GM06990 (cell line): ENCODE results near the gene NFKBIB.

Experiments used
- DNase-seq: peaks from one replicate; pipeline ENCODE4 v3.0.0-alpha.2; 2011; ENCODE audit not compliant: insufficient read length; ENCODE audit errors: extremely low read depth
- H3K27me3 ChIP-seq: replicated peaks from 2 replicates; pipeline ENCODE4 v1.6.0; 2011; ENCODE audit warnings: low read length; ENCODE audit not compliant: control insufficient read depth, insufficient read depth
- H3K36me3 ChIP-seq: 2 replicates; pipeline ENCODE4 v1.5.1; 2011; ENCODE audit warnings: low read length; ENCODE audit not compliant: control insufficient read depth, insufficient read depth
- H3K4me3 ChIP-seq: replicated peaks from 2 replicates; pipeline ENCODE4 v1.5.1; 2011; ENCODE audit warnings: low read depth, mild to moderate bottlenecking, control low read depth, low read length
- TF ChIP-seq, protein P1 (sequence below): IDR thresholded peaks from 2 replicates; pipeline ENCODE4 v1.5.1; 2011; ENCODE audit warnings: low read length, control low read depth, mild to moderate bottlenecking, inconsistent platforms; ENCODE audit not compliant: insufficient read depth, poor library complexity, severe bottlenecking

The NFKBIB gene

DNA sequence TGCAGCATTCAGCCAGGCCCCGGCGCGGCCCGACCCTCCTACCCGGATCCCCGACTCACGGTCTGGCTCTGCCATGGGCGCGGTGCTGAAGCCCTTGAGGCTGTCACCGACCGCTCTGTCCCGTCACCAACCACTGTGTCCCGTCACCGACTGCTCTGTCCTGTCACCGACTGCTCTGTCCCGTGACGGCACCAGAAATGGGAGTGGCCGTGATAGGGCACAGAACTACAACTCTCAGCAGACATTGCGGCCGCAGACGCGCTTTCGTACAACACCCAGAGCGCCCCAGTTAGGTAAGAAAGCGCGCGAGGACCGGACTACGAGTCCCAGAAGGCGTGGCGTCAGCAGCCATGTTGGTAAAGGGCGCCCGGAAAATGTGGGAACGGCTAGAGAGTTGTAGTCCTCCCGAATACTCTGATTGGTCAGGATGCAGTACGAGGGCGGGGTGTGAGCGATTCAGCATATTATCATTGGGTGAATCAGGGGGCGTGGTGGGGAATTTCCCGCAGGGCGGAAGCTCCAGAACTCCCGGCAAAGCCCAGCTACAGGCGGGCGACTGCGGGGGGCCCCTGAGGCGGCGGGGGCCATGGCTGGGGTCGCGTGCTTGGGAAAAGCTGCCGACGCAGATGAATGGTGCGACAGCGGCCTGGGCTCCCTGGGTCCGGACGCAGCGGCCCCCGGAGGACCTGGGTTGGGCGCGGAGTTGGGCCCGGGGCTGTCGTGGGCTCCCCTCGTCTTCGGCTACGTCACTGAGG is at the start of gene NFKBIB, which contains the start of gene SIRT2:
NFKBIB (plus strand) TSS at position 523 of the 755 bp plus-strand sequence; CDS start at position 587, 64 bp downstream.
SIRT2 (minus strand) TSS at position 172 of the 755 bp plus-strand sequence; CDS start at position 75, 97 bp downstream.
- TF ChIP-seq, protein P1, sequence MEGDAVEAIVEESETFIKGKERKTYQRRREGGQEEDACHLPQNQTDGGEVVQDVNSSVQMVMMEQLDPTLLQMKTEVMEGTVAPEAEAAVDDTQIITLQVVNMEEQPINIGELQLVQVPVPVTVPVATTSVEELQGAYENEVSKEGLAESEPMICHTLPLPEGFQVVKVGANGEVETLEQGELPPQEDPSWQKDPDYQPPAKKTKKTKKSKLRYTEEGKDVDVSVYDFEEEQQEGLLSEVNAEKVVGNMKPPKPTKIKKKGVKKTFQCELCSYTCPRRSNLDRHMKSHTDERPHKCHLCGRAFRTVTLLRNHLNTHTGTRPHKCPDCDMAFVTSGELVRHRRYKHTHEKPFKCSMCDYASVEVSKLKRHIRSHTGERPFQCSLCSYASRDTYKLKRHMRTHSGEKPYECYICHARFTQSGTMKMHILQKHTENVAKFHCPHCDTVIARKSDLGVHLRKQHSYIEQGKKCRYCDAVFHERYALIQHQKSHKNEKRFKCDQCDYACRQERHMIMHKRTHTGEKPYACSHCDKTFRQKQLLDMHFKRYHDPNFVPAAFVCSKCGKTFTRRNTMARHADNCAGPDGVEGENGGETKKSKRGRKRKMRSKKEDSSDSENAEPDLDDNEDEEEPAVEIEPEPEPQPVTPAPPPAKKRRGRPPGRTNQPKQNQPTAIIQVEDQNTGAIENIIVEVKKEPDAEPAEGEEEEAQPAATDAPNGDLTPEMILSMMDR = no peak
- no peaks in the 10 kb centered on the region for H3K27me3 ChIP-seq
- no peaks in the 10 kb centered on the region for H3K36me3 ChIP-seq
- DNase-seq = peak; percentile 96
- peak within 1 kb of the TSS; percentile 77 for H3K4me3 ChIP-seq

- Histone ChIP-seq H3K36me3 (peaks cover 18% of the 10 kb centered on the region), H3K4me3 (peak overlapping the region; percentile 89), H3K27me3 (no peaks in the 10 kb centered on the region)
- TF ChIP-seq, protein P1 = no peak
- DNase-seq = peak; percentile 98
These were observed 49.3 kb upstream of the NFKBIB start for GRCh38 chr19:38850436-38850975.

DNA sequence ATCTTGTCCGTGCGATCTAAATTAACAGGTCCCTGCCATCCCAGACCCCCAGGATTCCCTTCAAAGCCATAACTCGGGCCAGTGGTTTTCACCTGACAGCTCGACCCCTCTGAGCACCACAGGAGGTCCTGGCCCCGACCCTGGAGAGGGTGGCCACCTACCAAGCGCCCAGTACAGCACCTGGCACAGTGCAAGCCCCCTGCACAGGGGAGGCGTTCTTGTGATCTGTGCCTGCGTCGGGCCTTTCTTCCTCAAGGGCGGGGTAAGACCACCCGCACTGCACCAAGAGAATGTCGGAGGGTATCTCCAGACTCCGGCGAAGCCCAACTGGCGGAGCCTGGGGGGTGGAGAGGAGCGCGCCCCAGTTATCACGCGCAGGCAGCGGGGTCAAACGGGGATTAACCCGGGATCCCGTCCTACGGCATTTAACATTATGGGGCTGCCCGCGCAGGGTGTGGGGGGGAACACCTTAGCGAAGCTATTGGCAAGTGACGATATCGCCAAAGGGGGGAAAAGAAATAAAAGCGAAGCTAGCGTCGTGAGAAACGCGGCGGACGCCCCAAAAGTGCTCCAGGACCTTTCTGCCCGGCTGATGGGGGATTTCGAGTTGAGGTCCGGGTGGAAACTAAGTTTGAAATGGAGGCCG is 48.7 kb upstream of the NFKBIB start:
- TF ChIP-seq, protein P1 = no peak
- H3K36me3 ChIP-seq = peaks cover 14% of the 10 kb centered on the region
- peak overlapping the region; percentile 89 for H3K4me3 ChIP-seq
- H3K27me3 ChIP-seq = no peaks in the 10 kb centered on the region
- peak; percentile 61 for DNase-seq

DNA sequence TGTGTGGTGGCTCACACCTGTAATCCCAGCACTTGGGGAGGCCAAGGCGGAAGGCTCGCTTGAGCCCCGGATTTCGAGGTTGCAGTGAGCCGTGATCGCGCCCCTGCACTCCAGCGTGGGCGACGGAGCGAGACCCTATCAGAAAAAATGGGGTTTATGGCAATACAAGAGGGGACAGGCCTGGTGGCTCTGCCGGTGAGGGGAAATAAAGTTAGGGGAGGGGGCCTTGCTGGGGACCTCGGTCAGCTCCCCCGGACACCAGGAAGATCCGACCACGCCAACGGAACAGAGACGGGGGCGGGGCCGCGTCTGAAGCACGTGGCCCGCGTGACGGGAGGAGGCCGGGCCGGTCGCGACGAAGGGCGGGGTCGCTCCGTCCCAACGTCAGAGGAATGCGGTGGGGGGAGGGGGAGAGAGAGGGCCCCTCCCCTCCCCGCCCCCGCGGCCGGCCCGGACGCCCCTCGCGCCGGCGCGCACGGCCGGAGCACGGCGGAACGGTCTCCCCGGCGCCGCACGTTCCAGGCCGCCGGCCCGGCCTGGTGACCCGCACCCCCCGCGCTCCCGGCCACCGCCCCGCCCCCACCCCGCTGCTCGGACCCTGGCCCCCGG is 48.0 kb upstream of the NFKBIB start:
- Histone ChIP-seq H3K4me3 (peak overlapping the region; percentile 89), H3K27me3 (no peaks in the 10 kb centered on the region), H3K36me3 (peaks cover 11% of the 10 kb centered on the region)
- TF ChIP-seq, protein P1 = no peak
- peak; percentile 94 for DNase-seq

- Histone ChIP-seq H3K27me3 (no peaks in the 10 kb centered on the region), H3K4me3 (peak overlapping the region; percentile 89), H3K36me3 (peaks cover 4% of the 10 kb centered on the region)
- TF ChIP-seq, protein P1 = no peak
- DNase-seq = peak; percentile 72
These were observed 47.3 kb upstream of the NFKBIB start for GRCh38 chr19:38852231-38853044.
